ENCODE results near the gene GSK3B. TPM values are rescaled to one million over a fixed set of nuclear protein-coding genes. Genes with fewer than 3 reads are reported as not detected.
A peak's percentile ranks its signal among the peaks of the same experiment; 100 is the strongest.

Gene GSK3B
- total RNA-seq (2014; rRNA removed; shearing (Covaris generic)) (38.5 and 45.3 TPM in 2 replicates), polyA plus RNA-seq (2016; fragmentation: Nextera tagmentation; extraction: Ambion mirVana) (29.0 and 29.3 TPM in 2 replicates)
- long read RNA-seq, full-length matches to known transcripts, result 2 of 2 reads
- long read RNA-seq, partial matches to known transcripts, result 0 of 2 reads
- long read RNA-seq, other reads (novel, unspliced or antisense), result 0 of 2 reads

DNA sequence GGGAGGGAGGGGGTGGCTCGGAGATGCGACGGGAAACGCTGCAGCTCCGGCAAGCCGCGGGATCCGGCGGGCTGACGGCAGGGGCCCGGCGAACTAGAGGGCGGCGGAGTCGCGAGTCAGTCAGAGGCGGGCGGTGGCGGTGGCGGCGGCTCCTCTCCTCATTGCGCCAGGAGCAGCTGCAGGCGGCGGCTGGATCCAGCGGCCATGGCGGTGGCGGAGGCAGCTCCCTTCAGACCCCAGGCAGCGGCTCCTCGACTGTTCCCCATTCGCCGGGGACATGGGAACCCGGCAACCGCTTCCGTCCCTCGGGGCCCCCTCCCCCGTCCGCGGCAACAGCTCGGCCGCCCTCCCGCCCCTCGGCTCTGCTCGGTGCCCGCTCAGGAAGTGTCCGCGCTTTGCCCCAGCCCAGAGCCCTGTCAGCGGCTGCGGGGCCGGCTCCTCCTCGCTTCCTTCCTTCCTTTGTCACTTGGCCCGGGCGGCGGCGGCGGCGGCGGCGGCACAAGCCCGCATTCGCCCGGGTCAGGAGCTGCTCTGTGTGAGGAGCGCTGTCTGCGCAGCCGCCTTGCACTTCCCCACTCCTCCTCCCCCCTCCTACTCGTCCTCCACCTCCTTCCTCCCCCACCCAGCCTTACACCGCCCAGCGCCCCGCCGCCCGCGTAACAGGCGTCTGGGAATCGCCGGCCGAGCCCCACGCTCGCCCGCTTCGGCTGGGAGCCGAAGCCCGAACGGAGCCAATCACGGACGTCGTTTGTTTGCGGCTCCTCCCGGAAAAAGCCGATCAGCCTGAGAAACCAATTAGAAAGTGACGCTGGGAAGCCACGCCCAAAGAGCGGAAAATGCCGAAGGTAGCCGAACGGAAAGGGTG, at the start of gene GSK3B:
TSS of gene GSK3B (minus strand) at position 537 of the 865 bp plus-strand sequence. CDS start 1,013 bp downstream, outside the sequence.
- Mint-ChIP-seq H3K4me1 (peaks cover 11% of the 10 kb centered on the region), H3K27ac (peak within 1 kb of the TSS; percentile 99), H3K9me3 (no peaks in the 10 kb centered on the region), H3K27me3 (ENCODE audit: insufficient read depth, low read depth, poor library complexity) (peaks cover 10% of the 10 kb centered on the region), H3K4me3 (no peak within 1 kb of the TSS; the same call in 2 of the 3 replicates), H3K36me3 (ENCODE audit: low read depth) (peaks cover 19% of the 10 kb centered on the region)
- peak within 1 kb of the TSS; percentile 99 for H3K27ac ChIP-seq (ENCODE audit: low read depth)
- peak within 1 kb of the TSS; percentile 14; the same call in 1 of the 2 replicates for H2AFZ ChIP-seq
- no peaks in the 10 kb centered on the region for H3K27me3 ChIP-seq (ENCODE audit: insufficient read depth)
- peak; percentile 65 for ATAC-seq
- DNase-seq (ENCODE audit: low spot score), result no peak
- H3K4me1 ChIP-seq (ENCODE audit: insufficient read depth), result peaks cover 20% of the 10 kb centered on the region
- H3K36me3 ChIP-seq (ENCODE audit: insufficient read depth), result peaks cover 6% of the 10 kb centered on the region
- H3F3A ChIP-seq (replicated peaks; ENCODE audit: low read depth), result no peaks in the 10 kb centered on the region
- H3K9me2 ChIP-seq (ENCODE audit: insufficient read depth), result no peaks in the 10 kb centered on the region
- peaks cover 79% of the 10 kb centered on the region for H3K79me2 ChIP-seq (replicated peaks; ENCODE audit: insufficient read depth)
- peak within 1 kb of the TSS; percentile 81 for H3K4me2 ChIP-seq
- TF ChIP-seq JUNB (IDR thresholded peaks at IDR 0.05; ENCODE audit: unreplicated experiment) (no peak), STAT1 (IDR thresholded peaks at IDR 0.05; ENCODE audit: unreplicated experiment) (no peak), EZH2 (IDR thresholded peaks at IDR 0.05; ENCODE audit: low read depth, unreplicated experiment) (no peak), POLR2AphosphoS5 (IDR thresholded peaks at IDR 0.05; ENCODE audit: low read depth) (peak; percentile 72), EZH2phosphoT487 (IDR thresholded peaks at IDR 0.05; ENCODE audit: unreplicated experiment) (no peak), ZNF114 (CRISPR knock-in tag; IDR thresholded peaks at IDR 0.05) (no peak), CREB1 (CRISPR knock-in tag; IDR thresholded peaks at IDR 0.05; ENCODE audit: low read depth) (peak; percentile 7; the same call in 1 of the 2 replicates), ZNF331 (CRISPR knock-in tag; IDR thresholded peaks at IDR 0.05; ENCODE audit: low read depth) (no peak)
- TF ChIP-seq, protein P1, sequence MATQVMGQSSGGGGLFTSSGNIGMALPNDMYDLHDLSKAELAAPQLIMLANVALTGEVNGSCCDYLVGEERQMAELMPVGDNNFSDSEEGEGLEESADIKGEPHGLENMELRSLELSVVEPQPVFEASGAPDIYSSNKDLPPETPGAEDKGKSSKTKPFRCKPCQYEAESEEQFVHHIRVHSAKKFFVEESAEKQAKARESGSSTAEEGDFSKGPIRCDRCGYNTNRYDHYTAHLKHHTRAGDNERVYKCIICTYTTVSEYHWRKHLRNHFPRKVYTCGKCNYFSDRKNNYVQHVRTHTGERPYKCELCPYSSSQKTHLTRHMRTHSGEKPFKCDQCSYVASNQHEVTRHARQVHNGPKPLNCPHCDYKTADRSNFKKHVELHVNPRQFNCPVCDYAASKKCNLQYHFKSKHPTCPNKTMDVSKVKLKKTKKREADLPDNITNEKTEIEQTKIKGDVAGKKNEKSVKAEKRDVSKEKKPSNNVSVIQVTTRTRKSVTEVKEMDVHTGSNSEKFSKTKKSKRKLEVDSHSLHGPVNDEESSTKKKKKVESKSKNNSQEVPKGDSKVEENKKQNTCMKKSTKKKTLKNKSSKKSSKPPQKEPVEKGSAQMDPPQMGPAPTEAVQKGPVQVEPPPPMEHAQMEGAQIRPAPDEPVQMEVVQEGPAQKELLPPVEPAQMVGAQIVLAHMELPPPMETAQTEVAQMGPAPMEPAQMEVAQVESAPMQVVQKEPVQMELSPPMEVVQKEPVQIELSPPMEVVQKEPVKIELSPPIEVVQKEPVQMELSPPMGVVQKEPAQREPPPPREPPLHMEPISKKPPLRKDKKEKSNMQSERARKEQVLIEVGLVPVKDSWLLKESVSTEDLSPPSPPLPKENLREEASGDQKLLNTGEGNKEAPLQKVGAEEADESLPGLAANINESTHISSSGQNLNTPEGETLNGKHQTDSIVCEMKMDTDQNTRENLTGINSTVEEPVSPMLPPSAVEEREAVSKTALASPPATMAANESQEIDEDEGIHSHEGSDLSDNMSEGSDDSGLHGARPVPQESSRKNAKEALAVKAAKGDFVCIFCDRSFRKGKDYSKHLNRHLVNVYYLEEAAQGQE (IDR thresholded peaks at IDR 0.05; ENCODE audit: unreplicated experiment), result no peak
- TF ChIP-seq, protein P2, sequence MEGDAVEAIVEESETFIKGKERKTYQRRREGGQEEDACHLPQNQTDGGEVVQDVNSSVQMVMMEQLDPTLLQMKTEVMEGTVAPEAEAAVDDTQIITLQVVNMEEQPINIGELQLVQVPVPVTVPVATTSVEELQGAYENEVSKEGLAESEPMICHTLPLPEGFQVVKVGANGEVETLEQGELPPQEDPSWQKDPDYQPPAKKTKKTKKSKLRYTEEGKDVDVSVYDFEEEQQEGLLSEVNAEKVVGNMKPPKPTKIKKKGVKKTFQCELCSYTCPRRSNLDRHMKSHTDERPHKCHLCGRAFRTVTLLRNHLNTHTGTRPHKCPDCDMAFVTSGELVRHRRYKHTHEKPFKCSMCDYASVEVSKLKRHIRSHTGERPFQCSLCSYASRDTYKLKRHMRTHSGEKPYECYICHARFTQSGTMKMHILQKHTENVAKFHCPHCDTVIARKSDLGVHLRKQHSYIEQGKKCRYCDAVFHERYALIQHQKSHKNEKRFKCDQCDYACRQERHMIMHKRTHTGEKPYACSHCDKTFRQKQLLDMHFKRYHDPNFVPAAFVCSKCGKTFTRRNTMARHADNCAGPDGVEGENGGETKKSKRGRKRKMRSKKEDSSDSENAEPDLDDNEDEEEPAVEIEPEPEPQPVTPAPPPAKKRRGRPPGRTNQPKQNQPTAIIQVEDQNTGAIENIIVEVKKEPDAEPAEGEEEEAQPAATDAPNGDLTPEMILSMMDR (conservative IDR thresholded peaks at IDR 0.05; ENCODE audit: low read depth in 2 of 2), result no peak
- TF ChIP-seq, protein P3, sequence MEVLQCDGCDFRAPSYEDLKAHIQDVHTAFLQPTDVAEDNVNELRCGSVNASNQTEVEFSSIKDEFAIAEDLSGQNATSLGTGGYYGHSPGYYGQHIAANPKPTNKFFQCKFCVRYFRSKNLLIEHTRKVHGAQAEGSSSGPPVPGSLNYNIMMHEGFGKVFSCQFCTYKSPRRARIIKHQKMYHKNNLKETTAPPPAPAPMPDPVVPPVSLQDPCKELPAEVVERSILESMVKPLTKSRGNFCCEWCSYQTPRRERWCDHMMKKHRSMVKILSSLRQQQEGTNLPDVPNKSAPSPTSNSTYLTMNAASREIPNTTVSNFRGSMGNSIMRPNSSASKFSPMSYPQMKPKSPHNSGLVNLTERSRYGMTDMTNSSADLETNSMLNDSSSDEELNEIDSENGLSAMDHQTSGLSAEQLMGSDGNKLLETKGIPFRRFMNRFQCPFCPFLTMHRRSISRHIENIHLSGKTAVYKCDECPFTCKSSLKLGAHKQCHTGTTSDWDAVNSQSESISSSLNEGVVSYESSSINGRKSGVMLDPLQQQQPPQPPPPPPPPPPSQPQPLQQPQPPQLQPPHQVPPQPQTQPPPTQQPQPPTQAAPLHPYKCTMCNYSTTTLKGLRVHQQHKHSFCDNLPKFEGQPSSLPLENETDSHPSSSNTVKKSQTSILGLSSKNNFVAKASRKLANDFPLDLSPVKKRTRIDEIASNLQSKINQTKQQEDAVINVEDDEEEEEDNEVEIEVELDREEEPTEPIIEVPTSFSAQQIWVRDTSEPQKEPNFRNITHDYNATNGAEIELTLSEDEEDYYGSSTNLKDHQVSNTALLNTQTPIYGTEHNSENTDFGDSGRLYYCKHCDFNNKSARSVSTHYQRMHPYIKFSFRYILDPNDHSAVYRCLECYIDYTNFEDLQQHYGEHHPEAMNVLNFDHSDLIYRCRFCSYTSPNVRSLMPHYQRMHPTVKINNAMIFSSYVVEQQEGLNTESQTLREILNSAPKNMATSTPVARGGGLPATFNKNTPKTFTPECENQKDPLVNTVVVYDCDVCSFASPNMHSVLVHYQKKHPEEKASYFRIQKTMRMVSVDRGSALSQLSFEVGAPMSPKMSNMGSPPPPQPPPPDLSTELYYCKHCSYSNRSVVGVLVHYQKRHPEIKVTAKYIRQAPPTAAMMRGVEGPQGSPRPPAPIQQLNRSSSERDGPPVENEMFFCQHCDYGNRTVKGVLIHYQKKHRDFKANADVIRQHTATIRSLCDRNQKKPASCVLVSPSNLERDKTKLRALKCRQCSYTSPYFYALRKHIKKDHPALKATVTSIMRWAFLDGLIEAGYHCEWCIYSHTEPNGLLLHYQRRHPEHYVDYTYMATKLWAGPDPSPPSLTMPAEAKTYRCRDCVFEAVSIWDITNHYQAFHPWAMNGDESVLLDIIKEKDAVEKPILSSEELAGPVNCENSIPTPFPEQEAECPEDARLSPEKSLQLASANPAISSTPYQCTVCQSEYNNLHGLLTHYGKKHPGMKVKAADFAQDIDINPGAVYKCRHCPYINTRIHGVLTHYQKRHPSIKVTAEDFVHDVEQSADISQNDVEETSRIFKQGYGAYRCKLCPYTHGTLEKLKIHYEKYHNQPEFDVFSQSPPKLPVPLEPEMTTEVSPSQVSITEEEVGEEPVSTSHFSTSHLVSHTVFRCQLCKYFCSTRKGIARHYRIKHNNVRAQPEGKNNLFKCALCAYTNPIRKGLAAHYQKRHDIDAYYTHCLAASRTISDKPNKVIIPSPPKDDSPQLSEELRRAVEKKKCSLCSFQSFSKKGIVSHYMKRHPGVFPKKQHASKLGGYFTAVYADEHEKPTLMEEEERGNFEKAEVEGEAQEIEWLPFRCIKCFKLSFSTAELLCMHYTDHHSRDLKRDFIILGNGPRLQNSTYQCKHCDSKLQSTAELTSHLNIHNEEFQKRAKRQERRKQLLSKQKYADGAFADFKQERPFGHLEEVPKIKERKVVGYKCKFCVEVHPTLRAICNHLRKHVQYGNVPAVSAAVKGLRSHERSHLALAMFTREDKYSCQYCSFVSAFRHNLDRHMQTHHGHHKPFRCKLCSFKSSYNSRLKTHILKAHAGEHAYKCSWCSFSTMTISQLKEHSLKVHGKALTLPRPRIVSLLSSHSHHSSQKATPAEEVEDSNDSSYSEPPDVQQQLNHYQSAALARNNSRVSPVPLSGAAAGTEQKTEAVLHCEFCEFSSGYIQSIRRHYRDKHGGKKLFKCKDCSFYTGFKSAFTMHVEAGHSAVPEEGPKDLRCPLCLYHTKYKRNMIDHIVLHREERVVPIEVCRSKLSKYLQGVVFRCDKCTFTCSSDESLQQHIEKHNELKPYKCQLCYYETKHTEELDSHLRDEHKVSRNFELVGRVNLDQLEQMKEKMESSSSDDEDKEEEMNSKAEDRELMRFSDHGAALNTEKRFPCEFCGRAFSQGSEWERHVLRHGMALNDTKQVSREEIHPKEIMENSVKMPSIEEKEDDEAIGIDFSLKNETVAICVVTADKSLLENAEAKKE (CRISPR knock-in tag; IDR thresholded peaks at IDR 0.05), result no peak
- peak within 1 kb of the TSS; percentile 75 for H3K4me3 ChIP-seq
- H4K20me1 ChIP-seq (replicated peaks; ENCODE audit: insufficient read depth), result peaks cover 30% of the 10 kb centered on the region; the same call in 1 of the 2 replicates

Data from GM23338 (cell line).